NCI-H774 (cell line): Measurements from ENCODE around the gene SMARCC1.

Experiments
- DNase-seq: peaks from one replicate; lab custom pipeline; 2025; lab: John Stamatoyannopoulos, UW

SMARCC1 gene

GRCh38 chr3:47586746-47587145, 194.9 kb downstream of the SMARCC1 start:
- no peak for DNase-seq

GRCh38 chr3:47583320-47584075, 198.2 kb downstream of the SMARCC1 start:
- DNase-seq: no peak

- no peak for DNase-seq
Observed at GRCh38 chr3:47581835-47582234, 199.9 kb downstream of the SMARCC1 start.

GRCh38 chr3:47581422-47581821, 200.3 kb downstream of the SMARCC1 start:
- DNase-seq: no peak

GRCh38 chr3:47580481-47580880, 201.2 kb downstream of the SMARCC1 start:
- no peak for DNase-seq

GRCh38 chr3:47579875-47580274, 201.8 kb downstream of the SMARCC1 start:
- no peak for DNase-seq

GRCh38 chr3:47578691-47579632, 202.7 kb downstream of the SMARCC1 start, which contains the start of gene CSPG5:
Gene CSPG5 (minus strand): TSS chr3:47578865. CDS start chr3:47578693, 172 bp downstream.
- DNase-seq: no peak

- DNase-seq: no peak
Observed at GRCh38 chr3:47578119-47578632, 203.5 kb downstream of the SMARCC1 start.

- no peak for DNase-seq
Observed at GRCh38 chr3:47577583-47578118, 204.0 kb downstream of the SMARCC1 start.

- DNase-seq: no peak
Observed at GRCh38 chr3:47573190-47574172, 208.2 kb downstream of the SMARCC1 start.

GRCh38 chr3:47571391-47572175, 210.1 kb downstream of the SMARCC1 start:
- no peak for DNase-seq

GRCh38 chr3:47568901-47569300, 212.8 kb downstream of the SMARCC1 start:
- DNase-seq: no peak

GRCh38 chr3:47567149-47567548, 214.5 kb downstream of the SMARCC1 start:
- DNase-seq: no peak

- DNase-seq: no peak
Observed at GRCh38 chr3:47566667-47567066, 215.0 kb downstream of the SMARCC1 start.

GRCh38 chr3:47565734-47566550, 215.8 kb downstream of the SMARCC1 start:
- DNase-seq: no peak

GRCh38 chr3:47556351-47556750, 225.3 kb downstream of the SMARCC1 start:
- DNase-seq: no peak

- DNase-seq: no peak
Observed at GRCh38 chr3:47554335-47554734, 227.4 kb downstream of the SMARCC1 start.

GRCh38 chr3:47553407-47553806, 228.3 kb downstream of the SMARCC1 start:
- DNase-seq: no peak

- DNase-seq: no peak
Observed at GRCh38 chr3:47542471-47543173, 239.1 kb downstream of the SMARCC1 start.
